ENCODE measurements around the gene PRXL2B.
"Not testable (repeated sequence)": the region's sequence is repeated elsewhere in the genome, so short reads cannot be mapped to it uniquely, and the experiment has no call there.

PRXL2B gene

GRCh38 chr1:2551544-2551943 lies 35.0 kb upstream of the PRXL2B start:
- DNase-seq = not testable (repeated sequence)

DNA sequence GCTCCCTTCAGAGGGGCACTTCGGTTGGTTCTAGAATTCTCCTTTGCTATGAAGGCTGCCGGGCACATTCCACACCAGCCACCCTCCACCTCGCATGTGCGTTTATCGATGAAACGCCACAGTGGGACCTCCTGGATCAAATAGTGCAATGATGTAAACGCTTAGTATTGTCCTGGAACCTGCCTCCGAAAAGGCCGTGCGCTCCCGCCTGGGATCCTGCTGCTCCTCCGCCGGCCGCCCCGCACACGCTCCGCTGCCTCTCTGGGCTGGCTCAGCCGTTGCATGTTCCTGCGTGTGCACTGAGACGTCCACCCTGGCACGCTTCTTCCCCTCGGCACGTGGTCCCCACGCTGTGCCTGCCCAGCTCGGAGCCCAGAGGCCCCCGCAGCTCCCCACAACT lies 34.4 kb upstream of the PRXL2B start:
- DNase-seq = no peak

DNA sequence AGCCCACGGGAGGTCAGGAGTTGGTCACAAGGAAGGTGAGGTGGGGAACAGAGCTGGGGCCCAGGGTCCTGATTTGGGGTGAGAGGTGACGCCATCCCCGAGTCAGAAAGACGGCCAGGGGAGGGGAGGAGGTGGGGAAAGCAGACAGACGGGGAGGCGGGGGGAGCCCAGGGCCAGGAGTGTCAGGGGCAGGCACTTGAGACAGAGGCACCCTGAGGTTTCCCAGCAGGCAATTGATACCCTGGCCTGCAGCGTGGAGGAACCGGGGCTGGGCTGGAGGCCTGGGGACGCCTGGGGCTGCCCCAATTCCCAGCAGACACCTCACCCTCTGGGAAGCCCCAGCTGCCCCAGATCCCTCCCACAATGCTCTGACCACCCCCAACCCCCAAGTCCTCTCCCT lies 33.5 kb upstream of the PRXL2B start:
- not testable (repeated sequence) for DNase-seq

DNA sequence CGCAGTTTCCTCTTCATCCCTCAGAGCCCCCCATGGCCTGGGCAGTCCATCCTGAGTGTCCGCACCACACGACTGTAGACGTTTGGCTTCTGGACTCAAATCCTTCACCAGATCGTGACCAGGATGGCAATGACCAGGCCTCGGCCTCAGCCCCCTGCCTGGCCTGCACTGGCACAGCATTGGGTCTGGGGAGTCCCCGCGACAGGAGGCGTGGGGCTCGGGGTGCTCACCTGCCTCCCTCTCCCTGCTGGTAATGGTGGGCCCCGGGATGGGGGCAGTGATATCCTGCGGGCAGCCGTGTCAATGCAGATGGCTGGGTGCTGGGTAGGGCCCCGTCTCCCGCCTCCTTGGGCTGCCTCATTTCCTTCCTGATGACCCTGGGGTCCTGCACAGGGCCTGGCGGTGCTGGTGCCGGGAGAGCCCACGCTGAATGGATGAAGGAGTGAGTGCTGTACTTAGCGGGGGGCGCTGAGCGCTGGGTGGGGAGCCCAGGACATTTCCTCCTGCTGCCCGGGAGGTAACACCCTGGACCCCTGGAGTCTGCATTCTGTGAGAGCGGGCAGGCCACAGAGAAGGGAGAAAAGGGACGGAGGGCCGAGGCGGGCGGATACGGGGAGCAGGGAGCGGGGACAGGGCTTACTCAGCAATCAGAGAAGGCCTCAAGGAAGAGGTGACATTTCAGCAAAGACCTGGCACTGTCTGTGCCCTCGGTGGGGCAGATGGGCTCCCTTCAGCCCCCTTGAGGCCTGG lies 32.5 kb upstream of the PRXL2B start:
- DNase-seq = no peak

DNA sequence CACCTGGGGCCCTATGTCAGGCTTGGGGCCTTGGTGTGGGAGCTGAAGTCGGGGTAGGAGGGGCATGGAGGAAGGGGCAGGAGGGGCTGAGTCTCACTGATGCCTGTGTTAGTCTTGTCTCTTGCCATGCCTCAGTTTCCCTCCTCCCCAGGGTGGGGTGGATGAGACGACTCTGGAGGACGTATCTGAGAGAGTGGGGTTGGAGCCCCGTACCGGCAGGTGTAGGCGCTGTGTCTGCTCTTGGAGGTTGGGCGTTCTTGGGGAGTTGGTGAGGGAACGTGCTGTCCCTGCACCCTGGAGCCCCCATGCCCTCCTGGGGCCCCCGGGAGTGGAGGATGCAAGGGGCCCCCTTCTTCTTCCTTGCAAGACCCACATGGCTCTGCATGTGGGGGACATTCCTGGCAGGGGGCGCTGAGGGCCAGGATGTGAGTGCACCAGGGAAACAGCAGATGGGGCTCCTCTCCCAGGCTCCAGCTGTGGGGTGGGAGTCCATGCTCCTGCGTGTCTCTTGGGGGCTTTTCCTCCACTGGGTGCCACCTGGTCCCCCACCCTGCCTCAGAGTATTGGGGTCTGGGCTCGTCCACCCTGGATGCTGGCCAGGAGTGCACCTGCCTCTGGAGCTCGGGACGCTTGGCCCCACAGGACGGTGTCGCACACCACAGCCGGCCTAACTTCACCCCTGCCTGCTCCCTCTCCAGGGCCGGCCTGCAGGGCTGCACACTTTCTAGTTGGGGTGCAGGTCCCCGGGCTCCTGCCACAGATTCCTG lies 31.8 kb upstream of the PRXL2B start:
- DNase-seq = peak; percentile 42 to 72 (median 50)

- DNase-seq = peak; percentile 92 to 94 (median 92)
Observed at GRCh38 chr1:2555634-2556276, 30.8 kb upstream of the PRXL2B start.

DNA sequence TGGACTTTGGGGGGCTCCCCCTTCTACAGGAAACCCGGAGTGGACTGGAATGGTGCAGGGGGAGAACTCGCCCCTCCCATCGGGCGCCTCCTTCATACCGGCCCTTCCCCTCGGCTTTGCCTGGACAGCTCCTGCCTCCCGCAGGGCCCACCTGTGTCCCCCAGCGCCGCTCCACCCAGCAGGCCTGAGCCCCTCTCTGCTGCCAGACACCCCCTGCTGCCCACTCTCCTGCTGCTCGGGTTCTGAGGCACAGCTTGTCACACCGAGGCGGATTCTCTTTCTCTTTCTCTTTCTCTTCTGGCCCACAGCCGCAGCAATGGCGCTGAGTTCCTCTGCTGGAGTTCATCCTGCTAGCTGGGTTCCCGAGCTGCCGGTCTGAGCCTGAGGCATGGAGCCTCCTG lies 30.3 kb upstream of the PRXL2B start, which contains the start of gene TNFRSF14:
TSS of gene TNFRSF14 (plus strand) at position 95 of the 401 bp plus-strand sequence. CDS start at position 389, 294 bp downstream.
- DNase-seq = peak; percentile 80 to 88 (median 86)

DNA sequence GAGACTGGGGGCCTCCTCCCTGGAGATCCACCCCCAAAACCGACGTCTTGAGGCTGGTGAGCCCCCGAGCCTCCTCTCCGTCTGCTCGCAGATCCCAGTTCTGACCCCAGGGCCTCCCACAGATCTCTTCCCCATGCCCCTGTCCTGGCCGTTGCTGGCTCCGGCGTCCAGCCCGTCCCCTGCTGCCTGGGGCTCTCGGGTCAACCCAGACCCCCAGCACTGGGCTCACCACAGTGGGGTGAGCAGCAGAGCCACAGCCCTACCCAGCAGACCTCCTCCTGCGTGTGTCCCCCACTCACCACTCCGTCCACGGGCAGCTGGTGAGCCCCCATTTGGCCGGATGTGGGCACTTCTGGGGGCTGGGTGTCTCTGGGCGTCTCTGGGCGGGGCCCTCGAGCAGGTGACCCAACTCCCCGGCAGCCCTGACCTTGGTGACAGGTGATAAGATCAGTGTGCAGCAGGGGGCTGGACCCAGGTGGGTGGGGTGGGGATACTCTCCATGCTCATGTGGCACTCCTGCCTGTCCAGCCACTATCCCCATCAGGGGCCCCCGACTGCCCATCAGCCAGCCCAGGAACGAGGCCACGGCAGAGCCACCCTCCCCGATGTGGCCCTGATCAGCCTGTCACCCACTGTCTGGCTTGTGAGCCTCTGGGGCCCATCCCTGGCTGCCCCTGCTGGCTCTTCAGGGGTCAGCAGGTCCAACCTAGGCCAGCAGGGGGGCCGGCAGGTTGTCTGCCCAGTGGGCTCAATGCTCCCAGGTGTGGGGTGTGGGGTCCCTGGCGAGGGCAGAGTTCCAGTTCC lies 29.7 kb upstream of the PRXL2B start:
- DNase-seq = peak in 1 of 3 donors; percentile 45

DNA sequence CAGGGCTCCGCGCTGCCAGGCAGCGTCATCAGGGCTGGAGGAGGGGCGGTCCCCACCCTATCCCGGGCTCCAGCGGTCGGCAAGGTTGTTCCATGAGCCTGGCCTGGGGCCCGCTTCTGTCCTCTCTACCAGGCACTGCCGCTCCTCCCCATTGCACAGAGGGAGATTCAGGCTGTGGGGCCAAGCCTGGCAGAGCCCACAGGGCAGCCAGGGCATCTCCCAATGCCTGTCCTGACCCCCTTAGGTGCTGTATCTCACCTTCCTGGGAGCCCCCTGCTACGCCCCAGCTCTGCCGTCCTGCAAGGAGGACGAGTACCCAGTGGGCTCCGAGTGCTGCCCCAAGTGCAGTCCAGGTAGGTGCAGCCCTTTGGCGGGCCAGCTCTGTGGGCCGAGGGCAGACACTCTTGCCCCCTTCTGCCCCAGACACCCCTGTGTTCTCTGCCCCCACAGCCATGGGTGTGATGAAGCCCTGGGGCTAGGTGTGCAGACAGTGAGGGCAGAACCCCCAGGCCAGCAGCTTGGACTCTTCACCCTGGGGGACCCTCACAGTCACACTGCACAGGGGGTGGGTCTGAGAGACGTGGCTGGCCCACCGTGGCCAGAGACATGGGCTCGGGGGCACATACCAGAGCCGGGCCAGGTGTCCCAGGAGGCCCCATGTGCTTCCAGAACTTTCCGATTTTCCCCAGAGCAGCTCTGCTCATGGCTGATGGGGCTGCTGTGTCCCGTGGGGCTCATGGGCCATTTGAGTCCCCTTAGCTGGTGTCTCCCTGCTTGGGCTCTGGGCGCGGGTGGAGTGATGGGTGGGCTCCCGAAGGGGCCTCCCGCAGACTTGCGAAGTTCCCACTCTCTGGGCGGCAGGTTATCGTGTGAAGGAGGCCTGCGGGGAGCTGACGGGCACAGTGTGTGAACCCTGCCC lies 28.8 kb upstream of the PRXL2B start:
- no peak for DNase-seq

DNA sequence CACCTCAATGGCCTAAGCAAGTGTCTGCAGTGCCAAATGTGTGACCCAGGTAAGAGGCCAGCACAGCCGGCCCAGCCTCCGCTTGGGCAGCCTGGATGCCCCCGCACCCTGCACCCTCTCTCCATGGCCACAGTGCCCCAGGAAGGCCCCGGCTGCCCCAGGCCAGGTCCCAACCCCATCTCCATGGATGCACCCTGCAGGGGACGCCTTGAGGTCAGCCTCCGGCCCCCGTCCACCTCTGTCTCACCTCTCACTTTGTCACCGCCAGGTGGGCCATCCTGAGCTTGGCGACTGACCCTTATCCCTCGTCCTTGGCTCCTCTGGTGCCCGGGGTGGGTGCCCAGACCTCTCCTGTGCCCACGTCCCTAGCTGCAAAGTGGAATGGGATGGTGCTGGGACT lies 28.2 kb upstream of the PRXL2B start:
- no peak for DNase-seq

DNA sequence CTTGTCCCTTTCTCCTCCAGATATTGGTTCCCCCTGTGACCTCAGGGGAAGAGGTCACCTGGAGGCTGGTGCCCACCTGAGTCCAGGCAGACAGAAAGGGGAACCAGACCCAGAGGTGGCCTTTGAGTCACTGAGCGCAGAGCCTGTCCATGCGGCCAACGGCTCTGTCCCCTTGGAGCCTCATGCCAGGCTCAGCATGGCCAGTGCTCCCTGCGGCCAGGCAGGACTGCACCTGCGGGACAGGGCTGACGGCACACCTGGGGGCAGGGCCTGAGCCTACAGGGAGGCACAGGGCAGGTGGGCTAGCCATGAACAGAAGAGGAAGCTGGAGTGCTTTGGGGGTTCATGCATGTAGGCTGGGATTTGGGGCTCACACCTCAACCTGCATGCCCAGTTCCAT lies 27.7 kb upstream of the PRXL2B start:
- DNase-seq = no peak

DNA sequence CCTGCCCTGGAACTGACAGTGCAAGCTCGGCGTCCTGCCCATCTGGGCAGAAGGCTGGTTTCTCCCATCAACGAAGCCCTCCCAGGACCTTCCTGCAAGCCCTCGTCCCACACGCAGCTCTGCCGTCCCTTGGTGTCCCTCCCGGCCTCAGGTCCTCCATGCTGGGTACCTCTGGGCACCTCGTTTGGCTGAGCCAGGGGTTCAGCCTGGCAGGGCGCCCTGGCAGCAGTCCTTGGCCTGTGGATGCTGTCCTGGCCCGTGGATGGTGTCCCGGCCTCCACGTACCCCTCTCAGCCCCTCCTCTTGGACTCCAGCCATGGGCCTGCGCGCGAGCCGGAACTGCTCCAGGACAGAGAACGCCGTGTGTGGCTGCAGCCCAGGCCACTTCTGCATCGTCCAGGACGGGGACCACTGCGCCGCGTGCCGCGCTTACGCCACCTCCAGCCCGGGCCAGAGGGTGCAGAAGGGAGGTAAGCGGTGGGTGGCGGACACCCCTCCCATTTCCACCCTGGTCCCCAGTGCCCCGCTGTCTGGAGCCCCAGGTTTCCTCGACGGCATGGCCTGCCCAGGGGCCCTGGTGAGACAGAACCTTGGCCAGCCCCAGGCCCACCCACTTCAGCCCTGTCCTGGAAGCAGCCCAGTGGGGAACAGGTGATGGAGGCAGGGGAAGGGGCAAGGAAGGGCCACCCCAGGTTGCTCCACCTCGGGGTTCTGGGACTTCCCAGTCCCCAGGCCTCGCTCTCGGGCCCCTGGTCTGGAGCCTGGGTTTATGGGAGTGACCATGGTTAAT lies 26.9 kb upstream of the PRXL2B start:
- no peak for DNase-seq

DNA sequence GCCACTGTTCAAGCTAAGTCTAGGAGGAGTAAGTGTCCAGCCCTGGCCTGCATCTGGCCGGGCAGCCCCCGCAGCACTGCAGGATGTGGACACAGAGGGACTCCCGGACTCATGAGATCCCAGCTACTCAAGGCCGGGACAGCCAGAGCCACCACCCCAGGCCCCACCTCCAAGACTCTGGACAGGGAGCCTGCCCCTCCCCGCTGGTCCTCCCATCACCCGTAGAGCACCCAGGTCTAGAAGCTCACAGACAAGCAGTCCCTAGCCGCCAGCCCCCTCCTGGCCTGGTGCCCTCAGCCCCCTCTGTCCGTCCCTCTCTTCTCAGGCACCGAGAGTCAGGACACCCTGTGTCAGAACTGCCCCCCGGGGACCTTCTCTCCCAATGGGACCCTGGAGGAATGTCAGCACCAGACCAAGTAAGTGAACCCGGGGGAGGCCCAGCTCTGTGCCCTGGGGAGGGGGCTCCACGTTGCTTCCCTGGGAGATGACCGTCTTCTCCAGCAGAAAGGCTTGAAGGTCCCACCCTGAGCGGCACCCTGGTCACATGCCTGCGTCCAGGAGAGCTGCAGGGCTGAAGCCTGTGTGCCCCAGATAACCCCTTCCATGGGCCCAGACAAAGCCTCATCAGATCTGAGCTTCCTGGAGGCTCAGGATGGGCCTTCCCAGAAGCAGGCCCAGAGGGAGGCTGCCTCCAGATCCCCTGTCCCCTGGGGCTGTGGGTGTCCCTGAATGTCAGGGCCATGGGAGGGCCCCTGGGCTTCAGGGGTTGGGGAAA lies 26.1 kb upstream of the PRXL2B start:
- DNase-seq = no peak

DNA sequence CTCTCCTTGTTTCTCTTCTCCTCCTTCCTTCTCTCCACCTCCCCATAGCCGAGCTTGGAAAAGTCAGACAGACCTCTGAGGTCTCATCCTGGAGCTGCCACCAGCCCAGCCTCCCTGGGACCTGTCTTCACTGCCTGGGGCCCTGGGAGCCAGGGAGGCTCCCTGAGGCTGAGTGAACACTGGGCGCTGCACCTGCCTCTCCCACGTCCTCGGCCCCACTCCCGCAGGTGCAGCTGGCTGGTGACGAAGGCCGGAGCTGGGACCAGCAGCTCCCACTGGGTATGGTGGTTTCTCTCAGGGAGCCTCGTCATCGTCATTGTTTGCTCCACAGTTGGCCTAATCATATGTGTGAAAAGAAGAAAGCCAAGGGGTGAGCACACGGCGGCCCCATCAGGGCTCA lies 25.1 kb upstream of the PRXL2B start:
- no peak for DNase-seq

DNA sequence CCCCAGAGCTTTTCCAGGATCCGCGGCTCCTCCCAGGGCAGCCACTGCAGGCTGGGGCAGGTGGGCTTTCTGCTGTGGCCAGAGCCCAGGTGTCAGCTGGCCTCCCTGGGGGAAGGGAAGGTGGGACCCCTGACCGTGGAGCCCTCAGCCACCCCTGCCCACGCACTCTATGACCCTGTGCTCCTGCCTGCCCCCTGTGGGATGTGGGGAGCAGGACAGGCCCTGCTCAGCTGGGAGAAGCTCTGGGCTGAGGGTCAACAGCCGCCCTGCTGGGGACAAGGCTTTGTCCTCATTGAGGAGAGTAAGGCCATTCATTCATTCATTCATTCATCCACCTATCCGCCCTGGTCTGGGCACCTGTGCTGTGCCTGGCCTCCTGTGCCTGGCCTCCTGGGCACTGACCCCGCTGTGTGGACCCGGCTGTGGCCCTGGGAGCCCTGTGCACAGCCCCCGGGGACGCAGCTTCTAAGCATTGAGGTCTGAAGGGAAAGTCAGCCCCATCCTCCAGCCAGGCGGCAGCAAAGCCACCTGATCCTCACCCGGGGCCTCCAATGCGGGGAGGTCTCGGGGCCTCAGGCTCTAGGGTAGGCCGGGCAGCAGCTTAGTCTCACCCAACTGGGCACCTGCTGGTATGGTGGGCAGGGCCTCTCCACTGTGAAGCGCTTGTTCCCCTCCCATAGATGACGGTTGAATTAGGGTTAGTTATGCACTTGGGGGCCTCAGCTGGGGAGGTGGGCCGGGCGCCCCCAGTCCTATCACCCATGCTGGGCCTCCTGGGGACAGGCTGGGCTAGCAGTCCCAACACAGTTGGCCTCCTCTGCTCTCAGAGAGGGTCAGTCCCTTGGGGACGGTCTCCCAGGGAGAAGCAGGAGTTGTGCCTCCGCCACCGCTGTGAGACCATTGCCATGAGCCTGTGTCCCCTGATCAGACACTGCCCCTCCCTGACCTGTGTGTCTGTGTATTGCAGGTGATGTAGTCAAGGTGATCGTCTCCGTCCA lies 24.4 kb upstream of the PRXL2B start:
- DNase-seq = peak; percentile 33 to 57 (median 41)

GRCh38 chr1:2563205-2563604 lies 23.4 kb upstream of the PRXL2B start:
- DNase-seq = no peak

DNA sequence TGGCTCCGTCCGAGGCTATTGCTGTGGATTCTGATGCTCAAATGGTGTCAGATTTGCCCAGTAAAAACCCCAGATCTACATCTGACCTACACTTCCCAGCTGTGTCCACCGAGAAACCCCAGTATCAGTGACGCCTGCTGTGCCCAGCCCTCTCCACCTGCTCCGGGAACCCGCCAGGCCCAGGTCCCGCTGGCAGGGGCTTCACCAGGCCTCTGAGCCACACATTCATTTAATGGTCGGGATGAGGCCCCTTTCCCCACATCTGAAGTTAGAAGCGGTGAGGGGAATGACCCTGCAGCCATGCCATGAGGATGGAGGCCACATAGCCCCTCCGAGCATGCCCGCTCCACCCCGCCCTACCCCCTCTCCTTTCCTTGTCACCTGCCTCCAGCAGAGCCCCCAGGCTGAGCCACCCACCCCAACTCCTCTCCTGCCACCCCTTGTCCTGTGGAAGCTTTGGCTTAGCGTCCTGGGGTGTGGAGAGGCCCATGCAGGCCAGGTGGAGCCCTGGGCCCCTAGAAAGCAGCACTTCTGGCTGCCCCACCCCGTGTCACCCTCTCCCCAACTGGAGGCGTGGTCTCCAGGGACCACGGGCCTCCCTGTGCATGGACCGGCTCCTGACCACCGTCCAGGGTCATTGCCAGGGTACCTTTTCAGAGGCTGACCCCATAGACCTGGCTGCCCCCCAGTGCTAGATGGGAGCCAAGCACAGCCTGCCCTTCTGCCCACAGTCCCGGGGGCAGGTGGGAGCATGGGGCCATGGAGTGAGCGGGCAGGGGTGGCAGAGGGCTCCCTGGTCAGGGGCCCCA lies 22.4 kb upstream of the PRXL2B start:
- DNase-seq = no peak

Data from suppressor macrophage treated with lipopolysaccharide for 1 hour (primary cell).